ENCODE data around the gene RSPH10B.
"Not testable (repeated sequence)": the region's sequence is repeated elsewhere in the genome, so short reads cannot be mapped to it uniquely, and the experiment has no call there.

DNA sequence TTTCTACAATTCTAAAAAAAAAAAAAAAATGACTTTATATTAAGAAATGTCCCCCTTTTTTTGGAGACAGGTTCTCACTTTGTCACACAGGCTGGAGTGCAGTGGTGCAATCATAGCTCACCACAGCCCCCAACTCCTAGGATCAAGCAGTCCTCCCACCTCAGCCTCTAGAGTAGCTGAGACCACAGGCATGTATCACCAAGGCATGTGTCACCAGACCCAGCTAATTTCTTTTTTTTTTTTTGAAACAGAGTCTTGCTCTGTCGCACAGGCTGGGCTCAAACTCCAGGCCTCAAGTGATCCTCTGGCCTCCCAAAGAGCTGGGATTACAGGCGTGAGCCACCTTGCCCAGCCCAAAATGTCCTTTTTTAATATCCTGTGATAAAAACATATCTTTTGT lies 46.3 kb downstream of the RSPH10B start:
- TF ChIP-seq, protein P1, sequence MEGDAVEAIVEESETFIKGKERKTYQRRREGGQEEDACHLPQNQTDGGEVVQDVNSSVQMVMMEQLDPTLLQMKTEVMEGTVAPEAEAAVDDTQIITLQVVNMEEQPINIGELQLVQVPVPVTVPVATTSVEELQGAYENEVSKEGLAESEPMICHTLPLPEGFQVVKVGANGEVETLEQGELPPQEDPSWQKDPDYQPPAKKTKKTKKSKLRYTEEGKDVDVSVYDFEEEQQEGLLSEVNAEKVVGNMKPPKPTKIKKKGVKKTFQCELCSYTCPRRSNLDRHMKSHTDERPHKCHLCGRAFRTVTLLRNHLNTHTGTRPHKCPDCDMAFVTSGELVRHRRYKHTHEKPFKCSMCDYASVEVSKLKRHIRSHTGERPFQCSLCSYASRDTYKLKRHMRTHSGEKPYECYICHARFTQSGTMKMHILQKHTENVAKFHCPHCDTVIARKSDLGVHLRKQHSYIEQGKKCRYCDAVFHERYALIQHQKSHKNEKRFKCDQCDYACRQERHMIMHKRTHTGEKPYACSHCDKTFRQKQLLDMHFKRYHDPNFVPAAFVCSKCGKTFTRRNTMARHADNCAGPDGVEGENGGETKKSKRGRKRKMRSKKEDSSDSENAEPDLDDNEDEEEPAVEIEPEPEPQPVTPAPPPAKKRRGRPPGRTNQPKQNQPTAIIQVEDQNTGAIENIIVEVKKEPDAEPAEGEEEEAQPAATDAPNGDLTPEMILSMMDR (IDR thresholded peaks at IDR 0.05): not testable (repeated sequence)
- TF ChIP-seq EZH2 (IDR thresholded peaks at IDR 0.05; ENCODE audit: borderline replicate concordance, insufficient read depth, low read depth, low read length, poor library complexity, severe bottlenecking): not testable (repeated sequence)

Data from B cell (primary cell).